HL-60 (cell line): ENCODE data around the gene SETBP1.

Source experiments
- DNase-seq, 2 experiments: peaks; one replicate each; pipeline ENCODE4 v3.0.0-alpha.2; 2010 to 2020; ENCODE audit warnings: low read depth in 1 of 2, low spot score in 1 of 2
- H3K27ac ChIP-seq: fragments of 250-450 bp; sonication (Bioruptor Pico); replicated peaks from 2 replicates; pipeline ENCODE4 v1.5.1; 2020; ENCODE audit warnings: mild to moderate bottlenecking, moderate library complexity
- H3K27me3 ChIP-seq: fragments of 250-450 bp; sonication (Bioruptor Pico); 2 replicates; pipeline ENCODE4 v1.5.1; 2021; ENCODE audit warnings: mild to moderate bottlenecking, moderate library complexity; ENCODE audit not compliant: insufficient read depth, poor library complexity, severe bottlenecking
- H3K4me3 ChIP-seq: replicated peaks from 2 replicates; pipeline ENCODE4 v1.5.1; 2011; ENCODE audit warnings: mild to moderate bottlenecking, control low read depth, low read length; ENCODE audit not compliant: insufficient read depth
- CTCF ChIP-seq: IDR thresholded peaks from one replicate; pipeline ENCODE4 v1.5.1; 2011; ENCODE audit warnings: low read length, control low read depth, inconsistent platforms; ENCODE audit not compliant: insufficient read depth
- GABPA ChIP-seq: IDR thresholded peaks from 2 replicates; pipeline ENCODE4 v1.6.1; 2012; ENCODE audit warnings: low read depth
- POLR2AphosphoS5 ChIP-seq: IDR thresholded peaks from 2 replicates; pipeline ENCODE4 v1.6.1; 2012; ENCODE audit warnings: low read depth
- REST ChIP-seq: IDR thresholded peaks from 2 replicates; pipeline ENCODE4 v1.6.1; 2012; ENCODE audit warnings: low read depth; ENCODE audit not compliant: insufficient replicate concordance
- SPI1 ChIP-seq: IDR thresholded peaks from 2 replicates; pipeline ENCODE4 v1.6.1; 2012; ENCODE audit warnings: low read depth, mild to moderate bottlenecking, borderline replicate concordance

The SETBP1 gene

GRCh38 chr18:44805643-44806042 is 125.0 kb downstream of the SETBP1 start:
- DNase-seq: no peak
- no peak overlapping the region for H3K4me3 ChIP-seq
- no peak for TF ChIP-seq SPI1
- TF ChIP-seq REST: no peak
- no peak for TF ChIP-seq GABPA

GRCh38 chr18:44807766-44808165 is 127.1 kb downstream of the SETBP1 start:
- H3K27me3 ChIP-seq: peaks cover 6% of the 10 kb centered on the region
- H3K27ac ChIP-seq: no peak overlapping the region
- H3K4me3 ChIP-seq: no peak overlapping the region
- DNase-seq: no peak
- no peak for TF ChIP-seq GABPA
- no peak for TF ChIP-seq POLR2AphosphoS5
- no peak for TF ChIP-seq REST
- no peak for TF ChIP-seq CTCF
- no peak for TF ChIP-seq SPI1

More at GRCh38 chr18:44805643-44806042, 125.0 kb downstream of the SETBP1 start:
- no peak overlapping the region for H3K27ac ChIP-seq
- peaks cover 6% of the 10 kb centered on the region for H3K27me3 ChIP-seq

- no peak for DNase-seq
- H3K4me3 ChIP-seq: no peak overlapping the region
- peaks cover 4% of the 10 kb centered on the region for H3K27me3 ChIP-seq
- no peak for TF ChIP-seq GABPA
- no peak for TF ChIP-seq CTCF
- no peak for TF ChIP-seq REST
- no peak for TF ChIP-seq POLR2AphosphoS5
- TF ChIP-seq SPI1: no peak
- no peak overlapping the region for H3K27ac ChIP-seq
These were observed 131.0 kb downstream of the SETBP1 start for GRCh38 chr18:44811572-44812125.
